B cell (primary cell): ENCODE results near the gene ADH1B. TPM values are rescaled to one million over a fixed set of nuclear protein-coding genes. Genes with fewer than 3 reads are reported as not detected.
"Not testable (repeated sequence)": the region's sequence is repeated elsewhere in the genome, so short reads cannot be mapped to it uniquely, and the experiment has no call there.

Experiments used
- ATAC-seq: fragments of 200-7000 bp; cut with Tn5 transposase; one replicate; pipeline ENCODE4 v1.10.0; 2021; ENCODE audit warnings: low read depth, mild to moderate bottlenecking, moderate number of reproducible peaks, moderate library complexity
- CTCF ChIA-PET: fragments of 350-600 bp; sonication (Branson Sonifier 250); formaldehyde crosslinking; loops from one replicate; lab custom pipeline; 2021; ENCODE audit warnings: antibody characterized with exemption, inconsistent platforms; lab: Charles Lee
- POLR2A ChIA-PET: fragments of 350-600 bp; sonication (Branson Sonifier 250); formaldehyde crosslinking; loops from one replicate; lab custom pipeline; 2021; ENCODE audit warnings: antibody characterized with exemption; lab: Charles Lee
- DNase-seq: peaks from one replicate; pipeline ENCODE4 v3.0.0; 2013
- H2AFZ ChIP-seq: 2 replicates; pipeline ENCODE4 v1.6.1; 2012; ENCODE audit warnings: mild to moderate bottlenecking, low read depth, low read length; ENCODE audit not compliant: insufficient read depth, poor library complexity, severe bottlenecking
- H3K27ac ChIP-seq, 2 donors: 1 replicate in 1 of 2; 2 replicates in 1 of 2; pipeline ENCODE4 v1.5.1; 2012 to 2013; ENCODE audit warnings: low read length in 2 of 2, mild to moderate bottlenecking in 2 of 2, moderate library complexity in 1 of 2
- H3K27me3 ChIP-seq, 4 experiments: fragments of 200-600 bp in 1 of 4; sonication (generic) in 1 of 4; replicated peaks in 1 of 4; 1 replicate in 2 of 4; 2 replicates in 2 of 4; pipeline versions ENCODE4 v1.6.1 to v1.7.0; 2013 to 2016; ENCODE audit warnings: low read length in 3 of 4, mild to moderate bottlenecking in 2 of 4, mixed read lengths in 1 of 4, moderate library complexity in 1 of 4; ENCODE audit not compliant: insufficient read depth in 4 of 4, control insufficient read depth in 3 of 4; ENCODE audit errors: control extremely low read depth in 1 of 4
- H3K36me3 ChIP-seq, 2 experiments: replicated peaks in 1 of 2; 1 replicate in 1 of 2; 2 replicates in 1 of 2; pipeline versions ENCODE4 v1.6.1 to v1.7.1; 2013; ENCODE audit warnings: low read length in 1 of 2; ENCODE audit not compliant: insufficient read depth in 2 of 2, control insufficient read depth in 1 of 2; ENCODE audit errors: control extremely low read depth in 1 of 2, extremely low read depth in 1 of 2
- H3K4me1 ChIP-seq, 2 donors: fragments of 200-600 bp in 1 of 2; sonication (generic) in 1 of 2; 1 replicate in 1 of 2; 2 replicates in 1 of 2; pipeline versions ENCODE4 v1.5.1 to v1.6.1; 2013 to 2017; ENCODE audit warnings: low read length in 2 of 2; ENCODE audit not compliant: control insufficient read depth in 2 of 2, insufficient read depth in 2 of 2
- H3K4me2 ChIP-seq: replicated peaks from 2 replicates; pipeline ENCODE3; 2012; ENCODE audit warnings: mild to moderate bottlenecking, low read depth, low read length; ENCODE audit not compliant: poor library complexity, severe bottlenecking
- H3K4me3 ChIP-seq, 5 experiments: fragments of 200-600 bp in 1 of 5; sonication (generic) in 1 of 5; 1 replicate in 3 of 5; 2 replicates in 2 of 5; pipeline versions ENCODE4 v1.5.1 to v1.7.0; 2011 to 2016; ENCODE audit warnings: low read length in 4 of 5, mild to moderate bottlenecking in 4 of 5, low read depth in 2 of 5, control low read depth in 1 of 5, moderate library complexity in 1 of 5; ENCODE audit not compliant: insufficient read depth in 1 of 5; ENCODE audit errors: control extremely low read depth in 1 of 5, extremely low read depth in 1 of 5
- H3K79me2 ChIP-seq: fragments of 200-600 bp; sonication (generic); one replicate; pipeline ENCODE4 v1.6.0; 2016; ENCODE audit warnings: low read length; ENCODE audit not compliant: control insufficient read depth, insufficient read depth
- H3K9ac ChIP-seq: fragments of 200-600 bp; sonication (generic); 2 replicates; pipeline ENCODE4 v1.6.1; 2017; ENCODE audit warnings: mild to moderate bottlenecking, low read length, moderate library complexity
- H3K9me3 ChIP-seq, 3 donors: one replicate each; pipeline versions ENCODE4 v1.6.1 to v1.7.1; 2013; ENCODE audit warnings: low read length in 2 of 3; ENCODE audit not compliant: control insufficient read depth in 2 of 3, insufficient read depth in 1 of 3; ENCODE audit errors: control extremely low read depth in 1 of 3
- H4K20me1 ChIP-seq: 2 replicates; pipeline ENCODE4 v1.6.0; 2012; ENCODE audit warnings: mild to moderate bottlenecking, low read length; ENCODE audit not compliant: insufficient read depth, control insufficient read depth, poor library complexity, severe bottlenecking
- H3K27ac Mint-ChIP-seq: one replicate; pipeline ENCODE4 v1.8.0; 2021; ENCODE audit warnings: mixed read lengths
- H3K27me3 Mint-ChIP-seq: one replicate; pipeline ENCODE4 v1.8.0; 2021; ENCODE audit warnings: mixed read lengths
- H3K4me1 Mint-ChIP-seq: one replicate; pipeline ENCODE4 v1.8.0; 2021; ENCODE audit warnings: mixed read lengths
- H3K4me3 Mint-ChIP-seq: one replicate; pipeline ENCODE4 v1.8.0; 2021; ENCODE audit warnings: mixed read lengths
- H3K9me3 Mint-ChIP-seq: one replicate; pipeline ENCODE4 v1.8.0; 2022; ENCODE audit warnings: mixed read lengths; ENCODE audit not compliant: insufficient read depth
- EZH2 ChIP-seq: IDR thresholded peaks from 2 replicates; pipeline ENCODE4 v1.6.1; 2012; ENCODE audit warnings: borderline replicate concordance, low read depth, mild to moderate bottlenecking, moderate library complexity, low read length; ENCODE audit not compliant: insufficient read depth, poor library complexity, severe bottlenecking
- WGBS: methylation state at CpG from one replicate; pipeline ENCODE4 v1.1.5; 2013; ENCODE audit warnings: missing lambda C conversion rate; ENCODE audit not compliant: insufficient coverage; 5-methylcytosine and 5-hydroxymethylcytosine counted together
- intact Hi-C: fragments of 100-400 bp; cut with micrococcal nuclease; formaldehyde crosslinking; loops from one replicate; pipeline ENCODE4 v1.10.0; 2022
- polyA plus RNA-seq: library from polyadenylated mRNA; depleted of rRNA; stranded (reverse); fragments of >200 nt; gene quantifications from 2 replicates; pipeline ENCODE4 v1.2.3, GENCODE V29; 2012
- total RNA-seq, 2 donors: library from RNA; stranded (reverse); fragments of 120-200 nt in 1 of 2; gene quantifications; 1 replicate in 1 of 2; 2 replicates in 1 of 2; pipeline versions ENCODE4 v1.2.3 to v1.2.4, GENCODE V29; 2013 to 2022

The ADH1B gene
- total and polyA plus RNA-seq, 2 donors (not counting 1 experiment from before 2014, with no cell fraction given), result not detected

DNA sequence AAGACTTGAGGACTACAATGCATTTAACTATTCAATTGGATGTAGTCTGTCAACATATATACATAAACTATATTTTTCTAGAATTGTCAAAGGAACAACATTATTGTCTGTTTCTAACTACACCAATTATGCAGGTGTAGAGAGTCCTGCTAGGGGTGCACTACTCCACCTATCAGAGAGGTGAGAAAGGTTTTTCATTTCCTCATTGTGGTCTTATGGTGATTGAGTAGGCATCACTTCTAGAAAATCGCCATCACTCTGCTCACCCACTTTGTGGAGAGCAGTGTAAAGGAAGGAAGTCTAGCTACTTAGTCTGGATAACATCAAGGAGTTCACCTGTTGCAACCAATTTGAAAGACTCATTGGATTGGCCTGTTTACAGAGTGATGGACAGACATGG, 35.8 kb upstream of the ADH1B start:
- no peak overlapping the region for H3K4me2 ChIP-seq
- Mint-ChIP-seq H3K27ac (no peak overlapping the region), H3K9me3 (peaks cover 3% of the 10 kb centered on the region), H3K4me1 (no peaks in the 10 kb centered on the region), H3K27me3 (no peaks in the 10 kb centered on the region), H3K4me3 (no peak overlapping the region)
- H2AFZ ChIP-seq, result no peak overlapping the region
- H3K27me3 ChIP-seq, result no peaks in the 10 kb centered on the region
- H3K9ac ChIP-seq, result no peak overlapping the region
- intact Hi-C loops, result no loop called here
- DNase-seq (no peak), ATAC-seq (no peak)
- H3K27ac ChIP-seq, result no peak overlapping the region
- WGBS, result no CpG with 5 or more reads among the region's 1 CpG
- H3K79me2 ChIP-seq, result no peaks in the 10 kb centered on the region
- no peaks in the 10 kb centered on the region for H4K20me1 ChIP-seq
- POLR2A ChIA-PET, result no interaction called here
- H3K4me3 ChIP-seq, result no peak overlapping the region
- no peaks in the 10 kb centered on the region for H3K36me3 ChIP-seq
- CTCF ChIA-PET, result no interaction called here
- peaks cover 0 to 11% (median 0%) of the 10 kb centered on the region in 3 donors for H3K9me3 ChIP-seq
- no peaks in the 10 kb centered on the region for H3K4me1 ChIP-seq
- no peak for TF ChIP-seq EZH2

- H3K4me2 ChIP-seq, H3K9ac ChIP-seq, POLR2A ChIA-PET, H3K27me3 Mint-ChIP-seq, H3K79me2 ChIP-seq, ATAC-seq, H3K4me3 ChIP-seq, H3K27ac Mint-ChIP-seq, H4K20me1 ChIP-seq, H3K9me3 Mint-ChIP-seq, intact Hi-C loops, DNase-seq, CTCF ChIA-PET, H3K27me3 ChIP-seq, H3K4me1 ChIP-seq, H3K4me3 Mint-ChIP-seq, H3K4me1 Mint-ChIP-seq, H2AFZ ChIP-seq, H3K36me3 ChIP-seq, H3K27ac ChIP-seq: not testable (repeated sequence)
- H3K9me3 ChIP-seq, result peaks cover 0 to 11% (median 0%) of the 10 kb centered on the region in 3 donors
- 41% methylated on average over 9 of the region's 10 CpGs for WGBS
Measured at GRCh38 chr4:99356149-99356548, 34.9 kb upstream of the ADH1B start.
